ENCODE results near the gene OTOP3. TPM values are rescaled to one million over a fixed set of nuclear protein-coding genes. Genes with fewer than 3 reads are reported as not detected.

OTOP3 gene
- total RNA-seq, 1 experiment from 2014 or later = not detected

DNA sequence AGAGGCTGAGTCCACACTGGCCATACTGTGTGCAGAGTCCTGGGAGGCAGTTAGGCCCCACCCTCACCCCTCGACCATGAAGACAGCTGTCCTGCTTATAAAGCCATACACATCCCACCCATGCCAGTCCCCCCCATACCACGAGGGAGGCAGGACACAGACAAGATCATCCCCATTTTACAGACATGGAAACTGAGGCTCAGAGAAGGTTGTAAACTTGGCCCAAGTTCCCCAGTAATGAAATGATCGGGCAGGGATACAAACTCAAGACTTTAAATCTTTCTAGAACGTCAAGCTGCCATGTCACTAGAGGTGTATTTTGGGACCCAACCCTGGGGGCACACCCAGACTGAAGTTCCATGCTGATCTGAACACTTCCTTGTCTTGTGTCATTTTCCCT is 20.4 kb downstream of the OTOP3 start:
- H3K9me3 Mint-ChIP-seq = no peaks in the 10 kb centered on the region
- DNase-seq (ENCODE audit: low spot score) = no peak
- H3K36me3 Mint-ChIP-seq = no peaks in the 10 kb centered on the region
- peaks cover 22% of the 10 kb centered on the region for H3K27me3 Mint-ChIP-seq (ENCODE audit: low read depth)
- POLR2A ChIA-PET = no interaction called here
- no peak overlapping the region for H3K4me3 Mint-ChIP-seq
- TF ChIP-seq, protein P1, sequence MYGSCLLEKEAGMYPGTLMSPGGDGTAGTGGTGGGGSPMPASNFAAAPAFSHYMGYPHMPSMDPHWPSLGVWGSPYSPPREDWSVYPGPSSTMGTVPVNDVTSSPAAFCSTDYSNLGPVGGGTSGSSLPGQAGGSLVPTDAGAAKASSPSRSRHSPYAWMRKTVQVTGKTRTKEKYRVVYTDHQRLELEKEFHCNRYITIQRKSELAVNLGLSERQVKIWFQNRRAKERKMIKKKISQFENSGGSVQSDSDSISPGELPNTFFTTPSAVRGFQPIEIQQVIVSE (CRISPR knock-in tag; IDR thresholded peaks at IDR 0.05; ENCODE audit: borderline replicate concordance) = no peak
- TF ChIP-seq, protein P2, sequence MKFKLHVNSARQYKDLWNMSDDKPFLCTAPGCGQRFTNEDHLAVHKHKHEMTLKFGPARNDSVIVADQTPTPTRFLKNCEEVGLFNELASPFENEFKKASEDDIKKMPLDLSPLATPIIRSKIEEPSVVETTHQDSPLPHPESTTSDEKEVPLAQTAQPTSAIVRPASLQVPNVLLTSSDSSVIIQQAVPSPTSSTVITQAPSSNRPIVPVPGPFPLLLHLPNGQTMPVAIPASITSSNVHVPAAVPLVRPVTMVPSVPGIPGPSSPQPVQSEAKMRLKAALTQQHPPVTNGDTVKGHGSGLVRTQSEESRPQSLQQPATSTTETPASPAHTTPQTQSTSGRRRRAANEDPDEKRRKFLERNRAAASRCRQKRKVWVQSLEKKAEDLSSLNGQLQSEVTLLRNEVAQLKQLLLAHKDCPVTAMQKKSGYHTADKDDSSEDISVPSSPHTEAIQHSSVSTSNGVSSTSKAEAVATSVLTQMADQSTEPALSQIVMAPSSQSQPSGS (CRISPR knock-in tag; IDR thresholded peaks at IDR 0.05; ENCODE audit: borderline replicate concordance, low read depth) = no peak
- TF ChIP-seq, protein P3, sequence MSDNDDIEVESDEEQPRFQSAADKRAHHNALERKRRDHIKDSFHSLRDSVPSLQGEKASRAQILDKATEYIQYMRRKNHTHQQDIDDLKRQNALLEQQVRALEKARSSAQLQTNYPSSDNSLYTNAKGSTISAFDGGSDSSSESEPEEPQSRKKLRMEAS (CRISPR knock-in tag; IDR thresholded peaks at IDR 0.05) = no peak
- TF ChIP-seq, protein P4, sequence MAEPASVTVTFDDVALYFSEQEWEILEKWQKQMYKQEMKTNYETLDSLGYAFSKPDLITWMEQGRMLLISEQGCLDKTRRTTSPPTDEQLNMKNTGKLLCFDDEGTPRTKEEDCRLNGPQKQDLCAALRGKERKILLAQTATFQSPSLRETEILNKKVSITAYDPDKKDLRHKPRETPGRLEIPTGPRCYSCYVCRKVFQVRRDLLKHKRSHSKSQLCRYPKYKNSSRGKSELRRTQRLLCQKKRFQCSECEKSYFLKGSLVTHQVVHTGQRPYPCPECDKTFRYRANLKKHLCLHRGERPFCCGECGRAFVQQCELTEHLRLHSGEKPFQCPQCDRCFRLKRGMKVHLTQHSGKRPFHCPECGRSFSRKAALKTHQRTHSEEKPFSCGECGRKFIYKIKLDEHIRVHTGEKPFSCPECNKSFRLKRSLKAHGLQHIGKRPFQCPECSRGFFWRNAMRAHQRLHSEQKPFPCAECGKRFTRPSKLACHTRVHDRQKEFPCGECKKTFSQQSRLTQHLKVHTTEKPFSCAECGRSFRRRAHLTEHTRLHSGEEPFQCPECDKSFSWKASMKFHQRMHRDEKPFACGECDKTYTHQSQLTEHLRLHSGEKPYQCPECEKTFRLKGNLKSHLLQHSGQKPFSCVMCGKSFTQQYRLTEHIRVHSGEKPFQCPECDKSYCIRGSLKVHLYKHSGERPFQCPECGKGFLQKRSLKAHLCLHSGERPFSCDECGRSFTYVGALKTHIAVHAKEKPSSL (CRISPR knock-in tag; conservative IDR thresholded peaks at IDR 0.05) = no peak
- TF ChIP-seq ZNF232 (CRISPR knock-in tag; IDR thresholded peaks at IDR 0.05) (no peak), ZNF138 (CRISPR knock-in tag; conservative IDR thresholded peaks at IDR 0.05) (no peak), TEAD1 (CRISPR knock-in tag; IDR thresholded peaks at IDR 0.05) (no peak), SMAD3 (CRISPR knock-in tag; IDR thresholded peaks at IDR 0.05; ENCODE audit: borderline replicate concordance) (no peak), NFATC4 (CRISPR knock-in tag; IDR thresholded peaks at IDR 0.05) (no peak), KAT7 (CRISPR knock-in tag; IDR thresholded peaks at IDR 0.05; ENCODE audit: borderline replicate concordance) (no peak)
- TF ChIP-seq, protein P5, sequence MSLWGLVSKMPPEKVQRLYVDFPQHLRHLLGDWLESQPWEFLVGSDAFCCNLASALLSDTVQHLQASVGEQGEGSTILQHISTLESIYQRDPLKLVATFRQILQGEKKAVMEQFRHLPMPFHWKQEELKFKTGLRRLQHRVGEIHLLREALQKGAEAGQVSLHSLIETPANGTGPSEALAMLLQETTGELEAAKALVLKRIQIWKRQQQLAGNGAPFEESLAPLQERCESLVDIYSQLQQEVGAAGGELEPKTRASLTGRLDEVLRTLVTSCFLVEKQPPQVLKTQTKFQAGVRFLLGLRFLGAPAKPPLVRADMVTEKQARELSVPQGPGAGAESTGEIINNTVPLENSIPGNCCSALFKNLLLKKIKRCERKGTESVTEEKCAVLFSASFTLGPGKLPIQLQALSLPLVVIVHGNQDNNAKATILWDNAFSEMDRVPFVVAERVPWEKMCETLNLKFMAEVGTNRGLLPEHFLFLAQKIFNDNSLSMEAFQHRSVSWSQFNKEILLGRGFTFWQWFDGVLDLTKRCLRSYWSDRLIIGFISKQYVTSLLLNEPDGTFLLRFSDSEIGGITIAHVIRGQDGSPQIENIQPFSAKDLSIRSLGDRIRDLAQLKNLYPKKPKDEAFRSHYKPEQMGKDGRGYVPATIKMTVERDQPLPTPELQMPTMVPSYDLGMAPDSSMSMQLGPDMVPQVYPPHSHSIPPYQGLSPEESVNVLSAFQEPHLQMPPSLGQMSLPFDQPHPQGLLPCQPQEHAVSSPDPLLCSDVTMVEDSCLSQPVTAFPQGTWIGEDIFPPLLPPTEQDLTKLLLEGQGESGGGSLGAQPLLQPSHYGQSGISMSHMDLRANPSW (CRISPR knock-in tag; conservative IDR thresholded peaks at IDR 0.05; ENCODE audit: low read depth) = no peak
- TF ChIP-seq, protein P6, sequence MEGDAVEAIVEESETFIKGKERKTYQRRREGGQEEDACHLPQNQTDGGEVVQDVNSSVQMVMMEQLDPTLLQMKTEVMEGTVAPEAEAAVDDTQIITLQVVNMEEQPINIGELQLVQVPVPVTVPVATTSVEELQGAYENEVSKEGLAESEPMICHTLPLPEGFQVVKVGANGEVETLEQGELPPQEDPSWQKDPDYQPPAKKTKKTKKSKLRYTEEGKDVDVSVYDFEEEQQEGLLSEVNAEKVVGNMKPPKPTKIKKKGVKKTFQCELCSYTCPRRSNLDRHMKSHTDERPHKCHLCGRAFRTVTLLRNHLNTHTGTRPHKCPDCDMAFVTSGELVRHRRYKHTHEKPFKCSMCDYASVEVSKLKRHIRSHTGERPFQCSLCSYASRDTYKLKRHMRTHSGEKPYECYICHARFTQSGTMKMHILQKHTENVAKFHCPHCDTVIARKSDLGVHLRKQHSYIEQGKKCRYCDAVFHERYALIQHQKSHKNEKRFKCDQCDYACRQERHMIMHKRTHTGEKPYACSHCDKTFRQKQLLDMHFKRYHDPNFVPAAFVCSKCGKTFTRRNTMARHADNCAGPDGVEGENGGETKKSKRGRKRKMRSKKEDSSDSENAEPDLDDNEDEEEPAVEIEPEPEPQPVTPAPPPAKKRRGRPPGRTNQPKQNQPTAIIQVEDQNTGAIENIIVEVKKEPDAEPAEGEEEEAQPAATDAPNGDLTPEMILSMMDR (IDR thresholded peaks at IDR 0.05) = no peak
- no peak for ATAC-seq
- H3K4me1 Mint-ChIP-seq = peaks cover 7% of the 10 kb centered on the region
- H3K27ac Mint-ChIP-seq = no peak overlapping the region
- CTCF ChIA-PET = interaction anchor here (6.5 kb wide), 1 partner anchor 34 kb away, joined by 206 read pairs; the partner anchor contains the start of genes OTOP2 and USH1G

DNA sequence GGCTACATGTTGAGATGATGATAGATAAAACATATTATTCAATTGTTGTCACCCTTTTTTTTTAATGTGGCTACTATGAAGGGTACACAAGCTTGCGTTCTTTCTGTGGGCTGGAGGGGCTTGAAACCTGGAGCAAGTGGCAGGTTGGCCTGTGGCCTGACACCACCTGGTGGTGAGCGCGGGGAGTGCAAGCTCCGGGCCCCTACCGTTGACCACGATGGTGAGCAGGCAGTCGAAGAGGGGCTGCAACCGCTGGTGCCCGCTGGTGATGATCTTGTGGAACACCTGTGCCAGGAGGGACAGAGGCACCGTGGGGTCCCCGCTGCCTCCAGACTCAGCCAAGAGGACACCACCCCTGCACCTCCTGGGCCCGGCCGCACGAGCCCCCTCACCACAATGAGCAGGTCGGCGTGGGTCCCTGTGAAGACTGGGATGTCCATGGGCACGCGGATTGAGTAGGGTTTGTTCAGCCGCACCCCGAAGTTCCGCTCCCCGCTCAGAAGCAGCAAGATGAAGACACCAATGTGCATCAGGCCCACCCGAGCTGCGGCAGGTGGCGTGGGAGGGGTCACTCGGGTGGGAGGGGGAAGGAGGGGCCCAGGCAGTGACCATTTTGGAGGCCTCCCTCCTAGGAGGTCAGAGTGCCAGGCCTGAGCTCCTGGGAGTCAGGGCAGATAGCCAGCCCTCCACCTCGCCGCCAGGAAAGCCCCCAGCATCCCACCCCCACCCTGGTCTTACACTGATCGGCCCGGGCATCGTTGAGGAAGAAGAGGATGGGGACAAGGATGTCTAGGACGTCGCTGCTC is 22.4 kb downstream of the OTOP3 start:
- no peaks in the 10 kb centered on the region for H3K9me3 Mint-ChIP-seq
- TF ChIP-seq, protein P6 (IDR thresholded peaks at IDR 0.05) = peak; percentile 96
- TF ChIP-seq SP1 (CRISPR knock-in tag; conservative IDR thresholded peaks at IDR 0.05) (no peak), ZNF138 (CRISPR knock-in tag; conservative IDR thresholded peaks at IDR 0.05) (no peak)
- TF ChIP-seq, protein P7, sequence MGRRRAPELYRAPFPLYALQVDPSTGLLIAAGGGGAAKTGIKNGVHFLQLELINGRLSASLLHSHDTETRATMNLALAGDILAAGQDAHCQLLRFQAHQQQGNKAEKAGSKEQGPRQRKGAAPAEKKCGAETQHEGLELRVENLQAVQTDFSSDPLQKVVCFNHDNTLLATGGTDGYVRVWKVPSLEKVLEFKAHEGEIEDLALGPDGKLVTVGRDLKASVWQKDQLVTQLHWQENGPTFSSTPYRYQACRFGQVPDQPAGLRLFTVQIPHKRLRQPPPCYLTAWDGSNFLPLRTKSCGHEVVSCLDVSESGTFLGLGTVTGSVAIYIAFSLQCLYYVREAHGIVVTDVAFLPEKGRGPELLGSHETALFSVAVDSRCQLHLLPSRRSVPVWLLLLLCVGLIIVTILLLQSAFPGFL (CRISPR knock-in tag; IDR thresholded peaks at IDR 0.05; ENCODE audit: borderline replicate concordance) = no peak
- TF ChIP-seq, protein P8, sequence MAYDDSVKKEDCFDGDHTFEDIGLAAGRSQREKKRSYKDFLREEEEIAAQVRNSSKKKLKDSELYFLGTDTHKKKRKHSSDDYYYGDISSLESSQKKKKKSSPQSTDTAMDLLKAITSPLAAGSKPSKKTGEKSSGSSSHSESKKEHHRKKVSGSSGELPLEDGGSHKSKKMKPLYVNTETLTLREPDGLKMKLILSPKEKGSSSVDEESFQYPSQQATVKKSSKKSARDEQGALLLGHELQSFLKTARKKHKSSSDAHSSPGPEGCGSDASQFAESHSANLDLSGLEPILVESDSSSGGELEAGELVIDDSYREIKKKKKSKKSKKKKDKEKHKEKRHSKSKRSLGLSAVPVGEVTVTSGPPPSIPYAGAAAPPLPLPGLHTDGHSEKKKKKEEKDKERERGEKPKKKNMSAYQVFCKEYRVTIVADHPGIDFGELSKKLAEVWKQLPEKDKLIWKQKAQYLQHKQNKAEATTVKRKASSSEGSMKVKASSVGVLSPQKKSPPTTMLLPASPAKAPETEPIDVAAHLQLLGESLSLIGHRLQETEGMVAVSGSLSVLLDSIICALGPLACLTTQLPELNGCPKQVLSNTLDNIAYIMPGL (CRISPR knock-in tag; IDR thresholded peaks at IDR 0.05) = 0 out of 2 replicates have a peak, but pooled peaks have one; percentile 48
- no peak overlapping the region for H3K4me3 Mint-ChIP-seq
- CTCF ChIA-PET = interaction anchor here (0.5 to 6.5 kb wide), 62 partner anchors 10 to 790 kb away, joined by 3 to 206 read pairs (median 5); partner anchors contain the start of genes CDR2L, FADS6, FDXR and HID1
- H3K36me3 Mint-ChIP-seq = no peaks in the 10 kb centered on the region
- POLR2A ChIA-PET = interaction anchor here (0.9 kb wide), 1 partner anchor 85 kb away, joined by 3 read pairs; the partner anchor contains the start of gene FDXR
- H3K27me3 Mint-ChIP-seq (ENCODE audit: low read depth) = peaks cover 16% of the 10 kb centered on the region
- H3K27ac Mint-ChIP-seq = no peak overlapping the region
- peaks cover 5% of the 10 kb centered on the region for H3K4me1 Mint-ChIP-seq
- ATAC-seq = peak; percentile 68
- peak; percentile 96 for DNase-seq (ENCODE audit: low spot score)
